Measurements from ENCODE around the gene LBR. TPM values are rescaled to one million over a fixed set of nuclear protein-coding genes. Genes with fewer than 3 reads are reported as not detected.

LBR gene
- total RNA-seq, 1 experiment from 2014 or later: 60.9 TPM

DNA sequence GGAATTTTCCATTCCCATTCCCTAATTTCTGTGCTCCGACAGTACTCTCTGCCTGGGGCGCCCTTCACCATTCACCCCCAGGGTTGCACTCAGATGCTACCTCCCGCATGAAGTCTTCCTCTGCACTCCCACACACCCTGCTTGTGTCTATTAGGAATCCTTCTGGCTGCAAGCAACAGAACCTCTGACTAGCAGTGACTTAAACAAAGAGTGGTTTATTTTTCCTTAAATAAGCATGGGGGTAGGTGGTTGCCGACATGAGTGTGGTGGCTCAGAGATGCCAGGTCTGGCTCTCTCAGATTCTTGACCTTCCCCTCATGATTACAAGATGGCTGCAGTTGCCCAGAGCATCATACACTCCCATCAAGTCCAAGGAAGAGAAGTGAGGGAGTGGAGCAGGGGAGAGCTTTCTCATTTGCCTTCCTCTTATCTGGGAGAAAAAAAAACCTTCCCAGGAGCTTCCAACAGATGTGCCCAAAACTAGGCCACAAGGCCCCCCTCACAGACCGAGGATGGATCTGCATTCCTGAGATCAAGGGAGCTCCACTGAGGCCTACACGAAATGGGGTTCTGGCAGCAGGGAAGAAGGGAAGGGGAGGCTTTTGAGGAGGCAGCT lies 49.6 kb upstream of the LBR start:
- Histone ChIP-seq H3K4me1 (ENCODE audit: insufficient read depth, low read length) (no peaks in the 10 kb centered on the region), H2AFZ (ENCODE audit: low read length) (no peak overlapping the region), H3T11ph (ENCODE audit: low read length) (no peak overlapping the region), H3K27ac (ENCODE audit: insufficient read length, low read depth, low read length) (no peak overlapping the region), H2AK5ac (ENCODE audit: insufficient read length, low read length) (no peak overlapping the region), H2BK5ac (ENCODE audit: insufficient read length, low read length) (no peak overlapping the region), H3K9me3 (ENCODE audit: control insufficient read depth, low read depth, low read length) (no peaks in the 10 kb centered on the region), H3K4ac (ENCODE audit: low read depth, low read length) (no peak overlapping the region), H3K79me1 (ENCODE audit: insufficient read depth, low read depth, low read length, poor library complexity, severe bottlenecking) (no peaks in the 10 kb centered on the region), H4K20me1 (ENCODE audit: control insufficient read depth, insufficient read depth, insufficient read length) (no peaks in the 10 kb centered on the region), H3K23me2 (ENCODE audit: insufficient read length, low read depth, low read length, poor library complexity, severe bottlenecking) (no peaks in the 10 kb centered on the region), H3K79me2 (ENCODE audit: insufficient read depth, low read length) (no peaks in the 10 kb centered on the region), H3K23ac (ENCODE audit: insufficient read length, low read depth, low read length) (no peak overlapping the region), H3K9ac (ENCODE audit: extremely low read depth, insufficient read length, low read length) (no peak overlapping the region), H2BK120ac (ENCODE audit: low read depth, low read length, poor library complexity, severe bottlenecking) (no peak overlapping the region), H4K8ac (replicated peaks; ENCODE audit: insufficient read length, low read depth, low read length) (no peak overlapping the region), H3K18ac (ENCODE audit: insufficient read length, low read depth, low read length) (no peak overlapping the region), H3K27me3 (ENCODE audit: insufficient read depth, low read length) (no peaks in the 10 kb centered on the region), H2BK20ac (ENCODE audit: low read depth, low read length, poor library complexity, severe bottlenecking) (no peak overlapping the region), H2BK15ac (ENCODE audit: low read depth, low read length) (no peak overlapping the region), H4K91ac (ENCODE audit: insufficient read length, low read depth, low read length) (no peak overlapping the region), H3K4me2 (ENCODE audit: insufficient read depth, insufficient read length, low read length) (no peak overlapping the region), H3K14ac (ENCODE audit: insufficient read depth, low read length) (no peak overlapping the region), H3K56ac (ENCODE audit: insufficient read length, low read depth, low read length) (no peak overlapping the region), H4K5ac (ENCODE audit: insufficient read length, low read depth, low read length) (no peak overlapping the region), H2BK12ac (ENCODE audit: insufficient read length, low read depth, low read length) (no peak overlapping the region)
- H3K27ac Mint-ChIP-seq: no peak overlapping the region
- DNase-seq: peak; percentile 20
- WGBS (ENCODE audit: extremely low coverage, insufficient read length, low lambda C conversion rate): no CpG with 5 or more reads among the region's 6 CpGs
- no peaks in the 10 kb centered on the region for H3K36me3 Mint-ChIP-seq (ENCODE audit: insufficient read depth in 1 of 3, low read depth in 3 of 3)
- H3K27me3 Mint-ChIP-seq (ENCODE audit: low read depth): peaks cover 22% of the 10 kb centered on the region
- TF ChIP-seq CTCF (conservative IDR thresholded peaks at IDR 0.05): no peak
- peaks cover 17 to 23% of the 10 kb centered on the region in 2 experiments for H3K4me1 Mint-ChIP-seq
- H3K9me3 Mint-ChIP-seq: no peaks in the 10 kb centered on the region; a peak in 1 of 5 replicates
- no peak overlapping the region for H3K4me3 Mint-ChIP-seq
